ENCODE data around the gene KLF15. TPM values are rescaled to one million over a fixed set of nuclear protein-coding genes. Genes with fewer than 3 reads are reported as not detected.

KLF15 gene
- total RNA-seq, 3 donors from 2014 or later (not counting 1 experiment from before 2014, with no cell fraction given): 0.23 to 0.38 (median 0.36) TPM

DNA sequence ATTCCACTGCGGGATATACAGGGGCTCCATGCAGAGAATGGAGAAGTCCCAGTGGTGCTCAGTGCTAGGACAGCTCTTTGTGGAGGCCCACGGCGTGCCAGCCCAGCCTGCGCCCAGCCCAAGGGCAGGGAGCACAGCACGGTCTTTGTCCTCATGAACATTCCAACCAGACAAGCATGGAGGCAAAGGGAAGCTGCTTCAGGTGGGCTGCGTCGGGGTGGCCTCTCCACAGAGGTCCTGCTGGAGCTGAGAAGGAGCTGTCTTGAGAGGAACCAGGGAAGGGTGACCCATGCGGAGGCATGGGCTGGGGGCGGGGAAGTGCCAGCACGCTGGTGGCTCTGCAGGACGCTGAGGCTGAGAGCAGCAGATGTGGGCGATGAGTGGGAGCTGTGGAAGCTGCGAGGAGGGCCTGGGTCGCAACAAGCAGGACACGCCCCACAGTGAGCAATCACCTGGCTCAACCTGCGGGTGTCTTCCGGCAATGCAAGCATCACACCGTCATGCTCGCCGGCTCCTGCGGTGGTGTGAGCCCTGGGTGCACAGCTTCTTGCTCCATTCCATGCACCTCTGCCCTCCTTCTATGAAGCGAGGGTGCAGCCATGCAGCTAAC is 14.0 kb upstream of the KLF15 start:
- H3K4me3 Mint-ChIP-seq: no peak overlapping the region
- DNase-seq (no peak), ATAC-seq (no peak)
- Histone ChIP-seq H3K4me3 (ENCODE audit: low read length) (no peak overlapping the region), H3K27me3 (ENCODE audit: control insufficient read depth, insufficient read depth, low read length) (no peaks in the 10 kb centered on the region), H3K4me1 (ENCODE audit: control insufficient read depth, insufficient read depth, low read length) (no peaks in the 10 kb centered on the region), H3K9me3 (ENCODE audit: control insufficient read depth, insufficient read depth, low read length) (no peaks in the 10 kb centered on the region), H3K27ac (ENCODE audit: low read length) (no peak overlapping the region), H3K36me3 (ENCODE audit: control insufficient read depth, insufficient read depth, low read length) (no peaks in the 10 kb centered on the region)
- intact Hi-C loops (cut with micrococcal nuclease): no loop called here
- H3K27me3 Mint-ChIP-seq (ENCODE audit: low read depth in 2 of 2): no peaks in the 10 kb centered on the region
- TF ChIP-seq, protein P1, sequence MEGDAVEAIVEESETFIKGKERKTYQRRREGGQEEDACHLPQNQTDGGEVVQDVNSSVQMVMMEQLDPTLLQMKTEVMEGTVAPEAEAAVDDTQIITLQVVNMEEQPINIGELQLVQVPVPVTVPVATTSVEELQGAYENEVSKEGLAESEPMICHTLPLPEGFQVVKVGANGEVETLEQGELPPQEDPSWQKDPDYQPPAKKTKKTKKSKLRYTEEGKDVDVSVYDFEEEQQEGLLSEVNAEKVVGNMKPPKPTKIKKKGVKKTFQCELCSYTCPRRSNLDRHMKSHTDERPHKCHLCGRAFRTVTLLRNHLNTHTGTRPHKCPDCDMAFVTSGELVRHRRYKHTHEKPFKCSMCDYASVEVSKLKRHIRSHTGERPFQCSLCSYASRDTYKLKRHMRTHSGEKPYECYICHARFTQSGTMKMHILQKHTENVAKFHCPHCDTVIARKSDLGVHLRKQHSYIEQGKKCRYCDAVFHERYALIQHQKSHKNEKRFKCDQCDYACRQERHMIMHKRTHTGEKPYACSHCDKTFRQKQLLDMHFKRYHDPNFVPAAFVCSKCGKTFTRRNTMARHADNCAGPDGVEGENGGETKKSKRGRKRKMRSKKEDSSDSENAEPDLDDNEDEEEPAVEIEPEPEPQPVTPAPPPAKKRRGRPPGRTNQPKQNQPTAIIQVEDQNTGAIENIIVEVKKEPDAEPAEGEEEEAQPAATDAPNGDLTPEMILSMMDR (IDR thresholded peaks at IDR 0.05): no peak
- no peaks in the 10 kb centered on the region for H3K9me3 Mint-ChIP-seq
- WGBS (ENCODE audit: insufficient coverage): 91% methylated on average over 22 of the region's 22 CpGs
- H3K4me1 Mint-ChIP-seq: no peaks in the 10 kb centered on the region
- H3K36me3 Mint-ChIP-seq: no peaks in the 10 kb centered on the region
- H3K27ac Mint-ChIP-seq: no peak overlapping the region

DNA sequence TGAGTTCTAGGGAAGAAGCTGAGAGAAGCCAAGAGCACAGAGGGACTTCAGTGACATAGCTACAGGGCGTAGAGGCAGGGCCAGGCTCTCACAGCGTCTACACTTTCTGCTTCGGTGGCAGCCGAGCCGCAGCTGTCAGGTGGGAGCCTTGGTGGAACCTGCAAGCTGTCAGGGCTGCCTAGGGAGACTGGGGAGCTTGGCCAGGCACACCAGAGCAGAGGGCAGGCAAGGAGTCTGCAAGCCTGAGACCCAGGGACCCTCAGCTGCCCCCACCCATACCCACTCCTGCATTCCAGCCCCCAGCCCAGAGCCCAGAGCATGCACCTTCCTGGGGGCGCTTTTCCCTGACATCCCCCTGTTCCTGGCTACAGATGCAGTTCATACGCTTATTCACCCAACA is 13.4 kb upstream of the KLF15 start:
- H3K9me3 Mint-ChIP-seq: no peaks in the 10 kb centered on the region
- DNase-seq (no peak), ATAC-seq (no peak)
- no peaks in the 10 kb centered on the region for H3K36me3 Mint-ChIP-seq
- H3K36me3 ChIP-seq (ENCODE audit: control insufficient read depth, insufficient read depth, low read length): no peaks in the 10 kb centered on the region
- no peaks in the 10 kb centered on the region for H3K27me3 Mint-ChIP-seq (ENCODE audit: low read depth in 2 of 2)
- H3K4me1 Mint-ChIP-seq: no peaks in the 10 kb centered on the region
- H3K9me3 ChIP-seq (ENCODE audit: control insufficient read depth, insufficient read depth, low read length): no peaks in the 10 kb centered on the region
- WGBS (ENCODE audit: insufficient coverage): 91% methylated on average over 7 of the region's 7 CpGs
- H3K27ac ChIP-seq (ENCODE audit: low read length): no peak overlapping the region
- no peaks in the 10 kb centered on the region for H3K27me3 ChIP-seq (ENCODE audit: control insufficient read depth, insufficient read depth, low read length)
- H3K4me1 ChIP-seq (ENCODE audit: control insufficient read depth, insufficient read depth, low read length): no peaks in the 10 kb centered on the region
- H3K4me3 Mint-ChIP-seq: no peak overlapping the region
- H3K4me3 ChIP-seq (ENCODE audit: low read length): no peak overlapping the region
- TF ChIP-seq, protein P1 (IDR thresholded peaks at IDR 0.05): no peak
- no peak overlapping the region for H3K27ac Mint-ChIP-seq
- intact Hi-C loops (cut with micrococcal nuclease): no loop called here

DNA sequence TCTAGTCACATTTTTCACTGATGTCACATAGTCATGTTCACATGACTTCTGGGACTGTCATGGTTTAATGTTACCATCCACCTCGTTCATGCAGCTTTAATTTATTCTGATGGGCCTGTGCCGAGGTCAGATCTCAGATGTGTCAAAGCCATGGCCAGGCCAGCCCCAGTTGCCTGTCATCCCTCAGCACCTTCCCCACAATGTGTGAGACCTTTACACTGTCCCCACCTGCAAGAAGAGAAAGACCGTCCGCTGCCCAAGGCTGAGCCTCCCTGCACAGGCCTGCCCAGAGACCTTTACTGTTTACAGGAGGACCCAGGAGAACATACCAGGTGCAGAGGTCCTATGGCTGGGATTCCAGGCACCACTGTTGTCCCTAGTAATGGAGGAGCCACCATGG is 12.8 kb upstream of the KLF15 start:
- no peaks in the 10 kb centered on the region for H3K36me3 Mint-ChIP-seq
- WGBS (ENCODE audit: insufficient coverage): 77% methylated on average over 4 of the region's 4 CpGs
- ATAC-seq (no peak), DNase-seq (no peak)
- intact Hi-C loops (cut with micrococcal nuclease): no loop called here
- Histone ChIP-seq H3K9me3 (ENCODE audit: control insufficient read depth, insufficient read depth, low read length) (no peaks in the 10 kb centered on the region), H3K4me3 (ENCODE audit: low read length) (no peak overlapping the region), H3K4me1 (ENCODE audit: control insufficient read depth, insufficient read depth, low read length) (no peaks in the 10 kb centered on the region), H3K27ac (ENCODE audit: low read length) (no peak overlapping the region), H3K27me3 (ENCODE audit: control insufficient read depth, insufficient read depth, low read length) (no peaks in the 10 kb centered on the region), H3K36me3 (ENCODE audit: control insufficient read depth, insufficient read depth, low read length) (no peaks in the 10 kb centered on the region)
- H3K4me3 Mint-ChIP-seq: no peak overlapping the region
- no peak overlapping the region for H3K27ac Mint-ChIP-seq
- no peaks in the 10 kb centered on the region for H3K9me3 Mint-ChIP-seq
- H3K4me1 Mint-ChIP-seq: no peaks in the 10 kb centered on the region
- no peaks in the 10 kb centered on the region for H3K27me3 Mint-ChIP-seq (ENCODE audit: low read depth in 2 of 2)
- TF ChIP-seq, protein P1 (IDR thresholded peaks at IDR 0.05): no peak

DNA sequence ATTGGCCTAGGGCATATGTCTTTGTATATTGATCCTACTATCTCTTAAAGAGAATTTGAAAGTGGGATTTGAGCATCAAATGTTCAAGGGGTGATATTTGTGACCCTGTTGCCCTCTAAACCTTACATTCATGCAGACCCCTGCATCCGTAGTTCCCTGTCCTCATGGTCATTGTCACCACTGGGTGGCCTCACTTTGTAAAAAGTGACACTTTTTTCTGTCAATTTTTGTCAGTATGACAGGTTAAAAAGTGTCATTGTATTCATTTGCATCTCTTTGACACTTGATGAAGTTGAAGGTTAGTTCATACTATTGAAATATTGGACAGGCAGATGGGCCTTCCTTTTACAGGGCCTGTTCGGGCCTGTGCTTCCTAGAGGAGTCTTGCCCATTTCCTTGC is 12.3 kb upstream of the KLF15 start:
- ATAC-seq (no peak), DNase-seq (no peak)
- no peaks in the 10 kb centered on the region for H3K4me1 Mint-ChIP-seq
- TF ChIP-seq, protein P1 (IDR thresholded peaks at IDR 0.05): no peak
- no peak overlapping the region for H3K4me3 Mint-ChIP-seq
- intact Hi-C loops (cut with micrococcal nuclease): no loop called here
- Histone ChIP-seq H3K27ac (ENCODE audit: low read length) (no peak overlapping the region), H3K27me3 (ENCODE audit: control insufficient read depth, insufficient read depth, low read length) (no peaks in the 10 kb centered on the region), H3K4me3 (ENCODE audit: low read length) (no peak overlapping the region), H3K9me3 (ENCODE audit: control insufficient read depth, insufficient read depth, low read length) (no peaks in the 10 kb centered on the region), H3K4me1 (ENCODE audit: control insufficient read depth, insufficient read depth, low read length) (no peaks in the 10 kb centered on the region), H3K36me3 (ENCODE audit: control insufficient read depth, insufficient read depth, low read length) (no peaks in the 10 kb centered on the region)
- no peaks in the 10 kb centered on the region for H3K27me3 Mint-ChIP-seq (ENCODE audit: low read depth in 2 of 2)
- no peak overlapping the region for H3K27ac Mint-ChIP-seq
- no peaks in the 10 kb centered on the region for H3K9me3 Mint-ChIP-seq
- H3K36me3 Mint-ChIP-seq: no peaks in the 10 kb centered on the region
- WGBS (ENCODE audit: insufficient coverage): 90% methylated on average over 2 of the region's 2 CpGs
